ENCODE results near the gene PSMD2. TPM values are rescaled to one million over a fixed set of nuclear protein-coding genes. Genes with fewer than 3 reads are reported as not detected.

Gene PSMD2
- polyA plus RNA-seq, 1 donor from 2014 or later = 319 TPM

DNA sequence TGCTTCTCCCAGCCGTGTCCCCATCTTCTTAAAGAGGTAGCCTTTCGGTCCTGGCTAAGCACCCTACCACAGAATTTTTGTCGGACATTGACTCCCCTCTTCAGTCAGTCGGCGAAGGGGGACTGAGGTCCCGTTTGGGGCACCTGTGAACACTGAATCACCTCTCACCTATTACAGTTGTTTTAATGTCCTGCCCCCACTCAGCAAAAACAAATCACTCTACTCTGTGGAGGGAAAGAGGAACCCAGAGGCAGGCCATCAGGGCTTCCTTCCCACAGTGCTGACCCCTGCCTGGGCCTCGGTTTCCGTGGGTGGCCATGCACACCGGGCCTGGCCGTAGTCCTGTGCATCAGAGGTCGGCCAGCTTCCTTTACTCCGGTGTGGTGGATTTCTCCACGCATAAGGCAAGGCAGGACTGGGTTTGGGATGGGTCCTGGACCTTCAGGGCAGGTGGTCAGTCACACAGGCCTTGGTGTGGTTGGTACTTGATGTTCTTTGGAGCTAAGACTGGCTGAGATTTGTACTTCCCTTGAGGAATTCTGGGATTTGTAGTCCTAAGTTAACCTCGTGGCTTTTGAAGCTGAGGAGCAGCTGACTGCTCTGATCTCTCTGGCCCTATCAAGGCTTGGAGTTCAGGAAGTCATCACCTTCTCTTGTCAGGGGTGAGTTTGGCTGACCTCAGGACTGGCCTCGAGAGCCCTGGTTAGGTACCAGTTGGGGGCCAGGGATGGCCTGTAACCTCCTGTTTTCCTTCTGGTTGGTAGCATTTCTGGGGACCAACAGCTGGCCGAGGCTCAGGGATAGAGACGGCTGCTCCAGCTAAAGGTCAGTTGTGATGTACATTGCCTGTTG, 37.7 kb downstream of the PSMD2 start:
- Histone ChIP-seq H3K9me3 (ENCODE audit: low read length) (no peaks in the 10 kb centered on the region), H3K9ac (ENCODE audit: low read length) (peak overlapping the region; percentile 98), H3K4me2 (ENCODE audit: low read length) (peak overlapping the region; percentile 94), H3K27me3 (ENCODE audit: insufficient read depth, low read depth, low read length) (no peaks in the 10 kb centered on the region), H3K27ac (ENCODE audit: low read length) (peak overlapping the region; percentile 99), H3K4me3 (ENCODE audit: low read length) (peak overlapping the region; percentile 95), H3K9me2 (ENCODE audit: insufficient read depth, low read length) (no peaks in the 10 kb centered on the region), H3F3A (ENCODE audit: insufficient read depth, low read length, poor library complexity, severe bottlenecking) (peaks cover 10% of the 10 kb centered on the region), H2AFZ (ENCODE audit: low read depth, low read length) (no peak overlapping the region), H4K20me1 (ENCODE audit: insufficient read depth) (no peaks in the 10 kb centered on the region), H3K79me2 (replicated peaks; ENCODE audit: insufficient read depth, low read length) (peaks cover 37% of the 10 kb centered on the region), H3K36me3 (ENCODE audit: insufficient read depth, low read length) (no peaks in the 10 kb centered on the region)
- TF ChIP-seq TAF1 (IDR thresholded peaks at IDR 0.05; ENCODE audit: low read depth) = no peak
- no peak for TF ChIP-seq MXI1 (conservative IDR thresholded peaks at IDR 0.05; ENCODE audit: poor library complexity, severe bottlenecking)
- peak; percentile 35 for TF ChIP-seq POLR2AphosphoS5 (IDR thresholded peaks at IDR 0.05)

DNA sequence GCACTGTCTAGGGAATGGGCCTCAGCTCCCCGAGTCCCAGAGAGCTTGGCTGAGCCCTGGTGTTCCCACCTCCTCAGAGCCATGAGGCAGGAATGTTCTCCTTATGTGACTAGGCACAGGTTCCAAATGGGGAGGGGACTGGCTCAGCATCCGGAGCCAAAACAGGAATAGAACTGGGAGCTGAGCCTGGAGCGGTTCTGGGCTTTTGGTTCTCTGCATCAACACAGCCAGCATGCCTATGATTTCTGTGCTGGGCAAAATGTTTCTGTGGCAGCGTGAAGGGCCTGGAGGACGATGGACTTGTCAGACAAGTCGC, 38.3 kb downstream of the PSMD2 start, which contains the start of gene FAM131A:
Gene FAM131A (plus strand): TSS at position 202 of the 316 bp plus-strand sequence. CDS start 31 bp downstream, at position 233.
- H3K79me2 ChIP-seq (replicated peaks; ENCODE audit: insufficient read depth, low read length) = peaks cover 37% of the 10 kb centered on the region
- no peaks in the 10 kb centered on the region for H3K9me3 ChIP-seq (ENCODE audit: low read length)
- peak within 1 kb of the TSS; percentile 94 for H3K4me2 ChIP-seq (ENCODE audit: low read length)
- H4K20me1 ChIP-seq (ENCODE audit: insufficient read depth) = no peaks in the 10 kb centered on the region
- H3K9ac ChIP-seq (ENCODE audit: low read length) = peak within 1 kb of the TSS; percentile 98
- H3K27ac ChIP-seq (ENCODE audit: low read length) = peak within 1 kb of the TSS; percentile 99
- peaks cover 10% of the 10 kb centered on the region for H3F3A ChIP-seq (ENCODE audit: insufficient read depth, low read length, poor library complexity, severe bottlenecking)
- H3K36me3 ChIP-seq (ENCODE audit: insufficient read depth, low read length) = no peaks in the 10 kb centered on the region
- peak within 1 kb of the TSS; percentile 95 for H3K4me3 ChIP-seq (ENCODE audit: low read length)
- H2AFZ ChIP-seq (ENCODE audit: low read depth, low read length) = no peak within 1 kb of the TSS
- no peaks in the 10 kb centered on the region for H3K9me2 ChIP-seq (ENCODE audit: insufficient read depth, low read length)
- TF ChIP-seq EZH2 (IDR thresholded peaks at IDR 0.05; ENCODE audit: borderline replicate concordance, insufficient read depth, low read length, poor library complexity, severe bottlenecking) (no peak), EP300 (conservative IDR thresholded peaks at IDR 0.05; ENCODE audit: poor library complexity, severe bottlenecking) (no peak), SMC3 (conservative IDR thresholded peaks at IDR 0.05; ENCODE audit: poor library complexity) (no peak), TAF1 (IDR thresholded peaks at IDR 0.05; ENCODE audit: low read depth) (no peak), RAD21 (conservative IDR thresholded peaks at IDR 0.05) (no peak)
- TF ChIP-seq, protein P1, sequence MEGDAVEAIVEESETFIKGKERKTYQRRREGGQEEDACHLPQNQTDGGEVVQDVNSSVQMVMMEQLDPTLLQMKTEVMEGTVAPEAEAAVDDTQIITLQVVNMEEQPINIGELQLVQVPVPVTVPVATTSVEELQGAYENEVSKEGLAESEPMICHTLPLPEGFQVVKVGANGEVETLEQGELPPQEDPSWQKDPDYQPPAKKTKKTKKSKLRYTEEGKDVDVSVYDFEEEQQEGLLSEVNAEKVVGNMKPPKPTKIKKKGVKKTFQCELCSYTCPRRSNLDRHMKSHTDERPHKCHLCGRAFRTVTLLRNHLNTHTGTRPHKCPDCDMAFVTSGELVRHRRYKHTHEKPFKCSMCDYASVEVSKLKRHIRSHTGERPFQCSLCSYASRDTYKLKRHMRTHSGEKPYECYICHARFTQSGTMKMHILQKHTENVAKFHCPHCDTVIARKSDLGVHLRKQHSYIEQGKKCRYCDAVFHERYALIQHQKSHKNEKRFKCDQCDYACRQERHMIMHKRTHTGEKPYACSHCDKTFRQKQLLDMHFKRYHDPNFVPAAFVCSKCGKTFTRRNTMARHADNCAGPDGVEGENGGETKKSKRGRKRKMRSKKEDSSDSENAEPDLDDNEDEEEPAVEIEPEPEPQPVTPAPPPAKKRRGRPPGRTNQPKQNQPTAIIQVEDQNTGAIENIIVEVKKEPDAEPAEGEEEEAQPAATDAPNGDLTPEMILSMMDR (IDR thresholded peaks at IDR 0.05; ENCODE audit: poor library complexity, severe bottlenecking) = no peak
- H3K27me3 ChIP-seq (ENCODE audit: insufficient read depth, low read depth, low read length) = no peaks in the 10 kb centered on the region

DNA sequence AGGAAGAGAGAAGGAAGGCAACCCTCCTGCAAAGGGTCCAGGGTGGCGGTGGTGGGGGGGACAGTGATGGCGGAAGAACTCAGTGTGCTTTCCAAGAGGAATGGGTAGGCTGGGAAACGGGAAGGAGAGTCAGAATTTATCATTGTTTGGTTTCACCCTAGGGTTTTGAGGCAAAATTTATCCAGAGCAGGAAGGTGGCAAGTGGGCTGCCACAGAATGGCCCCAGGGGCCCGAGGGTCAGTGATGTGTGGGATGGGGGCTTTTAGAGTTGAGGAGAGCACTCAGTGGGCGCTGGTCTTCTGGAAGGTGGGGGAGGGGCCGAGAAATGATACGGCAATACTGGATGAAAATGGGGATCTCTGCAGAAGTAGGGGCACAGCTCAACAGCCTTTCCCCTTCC, 38.9 kb downstream of the PSMD2 start:
- TF ChIP-seq, protein P1 (IDR thresholded peaks at IDR 0.05; ENCODE audit: poor library complexity, severe bottlenecking) = no peak
- TF ChIP-seq POLR2AphosphoS5 (IDR thresholded peaks at IDR 0.05) (no peak), EP300 (conservative IDR thresholded peaks at IDR 0.05; ENCODE audit: poor library complexity, severe bottlenecking) (no peak), MXI1 (conservative IDR thresholded peaks at IDR 0.05; ENCODE audit: poor library complexity, severe bottlenecking) (no peak), TAF1 (IDR thresholded peaks at IDR 0.05; ENCODE audit: low read depth) (no peak), SMC3 (conservative IDR thresholded peaks at IDR 0.05; ENCODE audit: poor library complexity) (no peak), RAD21 (conservative IDR thresholded peaks at IDR 0.05) (no peak), EZH2 (IDR thresholded peaks at IDR 0.05; ENCODE audit: borderline replicate concordance, insufficient read depth, low read length, poor library complexity, severe bottlenecking) (no peak)
- TF ChIP-seq, protein P2, sequence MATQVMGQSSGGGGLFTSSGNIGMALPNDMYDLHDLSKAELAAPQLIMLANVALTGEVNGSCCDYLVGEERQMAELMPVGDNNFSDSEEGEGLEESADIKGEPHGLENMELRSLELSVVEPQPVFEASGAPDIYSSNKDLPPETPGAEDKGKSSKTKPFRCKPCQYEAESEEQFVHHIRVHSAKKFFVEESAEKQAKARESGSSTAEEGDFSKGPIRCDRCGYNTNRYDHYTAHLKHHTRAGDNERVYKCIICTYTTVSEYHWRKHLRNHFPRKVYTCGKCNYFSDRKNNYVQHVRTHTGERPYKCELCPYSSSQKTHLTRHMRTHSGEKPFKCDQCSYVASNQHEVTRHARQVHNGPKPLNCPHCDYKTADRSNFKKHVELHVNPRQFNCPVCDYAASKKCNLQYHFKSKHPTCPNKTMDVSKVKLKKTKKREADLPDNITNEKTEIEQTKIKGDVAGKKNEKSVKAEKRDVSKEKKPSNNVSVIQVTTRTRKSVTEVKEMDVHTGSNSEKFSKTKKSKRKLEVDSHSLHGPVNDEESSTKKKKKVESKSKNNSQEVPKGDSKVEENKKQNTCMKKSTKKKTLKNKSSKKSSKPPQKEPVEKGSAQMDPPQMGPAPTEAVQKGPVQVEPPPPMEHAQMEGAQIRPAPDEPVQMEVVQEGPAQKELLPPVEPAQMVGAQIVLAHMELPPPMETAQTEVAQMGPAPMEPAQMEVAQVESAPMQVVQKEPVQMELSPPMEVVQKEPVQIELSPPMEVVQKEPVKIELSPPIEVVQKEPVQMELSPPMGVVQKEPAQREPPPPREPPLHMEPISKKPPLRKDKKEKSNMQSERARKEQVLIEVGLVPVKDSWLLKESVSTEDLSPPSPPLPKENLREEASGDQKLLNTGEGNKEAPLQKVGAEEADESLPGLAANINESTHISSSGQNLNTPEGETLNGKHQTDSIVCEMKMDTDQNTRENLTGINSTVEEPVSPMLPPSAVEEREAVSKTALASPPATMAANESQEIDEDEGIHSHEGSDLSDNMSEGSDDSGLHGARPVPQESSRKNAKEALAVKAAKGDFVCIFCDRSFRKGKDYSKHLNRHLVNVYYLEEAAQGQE (IDR thresholded peaks at IDR 0.05; ENCODE audit: borderline replicate concordance) = no peak
- H3K4me3 ChIP-seq (ENCODE audit: low read length) = peak overlapping the region; percentile 95
- H3K79me2 ChIP-seq (replicated peaks; ENCODE audit: insufficient read depth, low read length) = peaks cover 37% of the 10 kb centered on the region
- H3F3A ChIP-seq (ENCODE audit: insufficient read depth, low read length, poor library complexity, severe bottlenecking) = peaks cover 10% of the 10 kb centered on the region
- no peaks in the 10 kb centered on the region for H3K9me3 ChIP-seq (ENCODE audit: low read length)
- H4K20me1 ChIP-seq (ENCODE audit: insufficient read depth) = no peaks in the 10 kb centered on the region
- no peak overlapping the region for H2AFZ ChIP-seq (ENCODE audit: low read depth, low read length)
- peak overlapping the region; percentile 99 for H3K27ac ChIP-seq (ENCODE audit: low read length)
- H3K36me3 ChIP-seq (ENCODE audit: insufficient read depth, low read length) = no peaks in the 10 kb centered on the region
- no peaks in the 10 kb centered on the region for H3K9me2 ChIP-seq (ENCODE audit: insufficient read depth, low read length)
- H3K9ac ChIP-seq (ENCODE audit: low read length) = peak overlapping the region; percentile 98
- no peaks in the 10 kb centered on the region for H3K27me3 ChIP-seq (ENCODE audit: insufficient read depth, low read depth, low read length)
- peak overlapping the region; percentile 94 for H3K4me2 ChIP-seq (ENCODE audit: low read length)

Data from neural cell (in vitro differentiated cells).